ENCODE results near the gene PRKCH. TPM values are rescaled to one million over a fixed set of nuclear protein-coding genes. Genes with fewer than 3 reads are reported as not detected.
A peak's percentile ranks its signal among the peaks of the same experiment; 100 is the strongest.

Gene PRKCH
- total and polyA plus RNA-seq, 4 donors: 1.8 to 77.2 (median 33.6) TPM

DNA sequence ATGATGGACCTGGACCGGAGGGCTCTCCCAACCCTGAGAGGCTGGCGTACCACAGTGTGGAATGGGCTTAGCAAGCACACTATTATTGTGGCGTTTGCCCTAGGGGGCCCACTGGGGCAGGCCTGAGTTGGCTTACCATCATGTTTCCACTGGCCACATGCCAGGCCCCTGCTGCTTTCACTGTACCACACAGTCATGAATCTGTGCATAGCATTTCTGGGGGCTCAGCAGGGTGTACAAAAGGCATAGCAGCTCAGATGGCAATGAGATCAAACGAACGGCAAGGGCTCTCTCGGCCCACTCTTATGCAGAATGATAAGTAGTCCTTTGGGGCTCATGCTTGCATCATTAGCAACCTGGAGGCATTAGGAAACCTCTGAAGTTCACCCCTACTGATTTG lies 236.9 kb downstream of the PRKCH start:
- H3K4me3 ChIP-seq (ENCODE audit: low read length in 2 of 2): no peak overlapping the region
- H3K36me3 ChIP-seq (ENCODE audit: control insufficient read depth in 1 of 2, insufficient read depth in 2 of 2, low read length in 1 of 2): no peaks in the 10 kb centered on the region
- no peak overlapping the region for H3K27ac ChIP-seq (ENCODE audit: low read depth in 1 of 2, low read length in 2 of 2)
- no peak for ATAC-seq (ENCODE audit: low FRiP score)
- 71 to 72% methylated on average over 6 of the region's 6 CpGs for WGBS, 2 donors
- no peak for DNase-seq
- intact Hi-C loops (cut with DNase I): no loop called here
- H3K27me3 ChIP-seq (ENCODE audit: control insufficient read depth in 1 of 2, insufficient read depth in 2 of 2, low read length in 1 of 2): no peaks in the 10 kb centered on the region
- peaks cover 0 to 2% of the 10 kb centered on the region in 2 donors for H3K4me1 ChIP-seq (ENCODE audit: control insufficient read depth in 1 of 2, insufficient read depth in 2 of 2, low read length in 2 of 2)
- no peaks in the 10 kb centered on the region for H3K9me3 ChIP-seq (ENCODE audit: control insufficient read depth, low read length)

- WGBS, 2 donors: 92 to 94% methylated on average over 14 of the region's 14 CpGs
- no peak overlapping the region for H3K27ac ChIP-seq (ENCODE audit: low read depth in 1 of 2, low read length in 2 of 2)
- ATAC-seq (ENCODE audit: low FRiP score) (no peak), DNase-seq (no peak)
- intact Hi-C loops (cut with DNase I): loop anchor here (5.0 to 10.0 kb wide), 2 partner anchors 82 to 135 kb away; partner anchors contain the start of gene HIF1A (in 1 of the 2)
- no peak overlapping the region for H3K4me3 ChIP-seq (ENCODE audit: low read length in 2 of 2)
- H3K4me1 ChIP-seq (ENCODE audit: control insufficient read depth in 1 of 2, insufficient read depth in 2 of 2, low read length in 2 of 2): peaks cover 0 to 2% of the 10 kb centered on the region in 2 donors
- no peaks in the 10 kb centered on the region for H3K9me3 ChIP-seq (ENCODE audit: control insufficient read depth, low read length)
- no peaks in the 10 kb centered on the region for H3K36me3 ChIP-seq (ENCODE audit: control insufficient read depth in 1 of 2, insufficient read depth in 2 of 2, low read length in 1 of 2)
- H3K27me3 ChIP-seq (ENCODE audit: control insufficient read depth in 1 of 2, insufficient read depth in 2 of 2, low read length in 1 of 2): no peaks in the 10 kb centered on the region
These were observed 238.3 kb downstream of the PRKCH start for GRCh38 chr14:61559641-61560201.

DNA sequence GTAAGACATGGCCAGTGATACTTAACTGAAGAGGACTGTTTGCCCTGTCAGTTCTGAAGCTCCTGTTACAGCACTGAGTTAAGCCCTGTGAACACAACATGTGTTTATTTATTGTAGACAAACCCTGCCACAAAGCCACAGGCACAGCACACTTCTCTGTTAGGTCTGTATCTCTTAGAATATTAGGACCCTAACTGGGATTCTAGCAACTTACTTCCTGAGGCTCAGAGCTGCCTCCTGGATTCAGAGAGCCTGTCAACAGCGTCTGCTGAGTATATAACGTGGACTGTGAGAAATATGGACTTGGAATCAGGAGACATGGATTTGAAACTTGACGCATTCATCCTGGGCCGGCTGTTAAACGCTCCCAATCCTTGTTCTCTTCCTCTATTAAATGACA lies 238.9 kb downstream of the PRKCH start:
- Histone ChIP-seq H3K36me3 (ENCODE audit: control insufficient read depth in 1 of 2, insufficient read depth in 2 of 2, low read length in 1 of 2) (no peaks in the 10 kb centered on the region), H3K9me3 (ENCODE audit: control insufficient read depth, low read length) (no peaks in the 10 kb centered on the region), H3K4me3 (ENCODE audit: low read length in 2 of 2) (no peak overlapping the region), H3K27me3 (ENCODE audit: control insufficient read depth in 1 of 2, insufficient read depth in 2 of 2, low read length in 1 of 2) (no peaks in the 10 kb centered on the region), H3K27ac (ENCODE audit: low read depth in 1 of 2, low read length in 2 of 2) (no peak overlapping the region), H3K4me1 (ENCODE audit: control insufficient read depth in 1 of 2, insufficient read depth in 2 of 2, low read length in 2 of 2) (peaks cover 0 to 2% of the 10 kb centered on the region in 2 donors)
- WGBS, 2 donors: 63 to 64% methylated on average over 5 of the region's 5 CpGs
- DNase-seq (no peak), ATAC-seq (ENCODE audit: low FRiP score) (no peak)
- intact Hi-C loops (cut with DNase I): loop anchor here (5.0 to 10.0 kb wide), 2 partner anchors 83 to 134 kb away; partner anchors contain the start of gene HIF1A (in 1 of the 2)

- Histone ChIP-seq H3K4me1 (ENCODE audit: control insufficient read depth in 1 of 2, insufficient read depth in 2 of 2, low read length in 2 of 2) (peaks cover 0 to 2% of the 10 kb centered on the region in 2 donors), H3K36me3 (ENCODE audit: control insufficient read depth in 1 of 2, insufficient read depth in 2 of 2, low read length in 1 of 2) (no peaks in the 10 kb centered on the region), H3K27me3 (ENCODE audit: control insufficient read depth in 1 of 2, insufficient read depth in 2 of 2, low read length in 1 of 2) (no peaks in the 10 kb centered on the region), H3K4me3 (ENCODE audit: low read length in 2 of 2) (no peak overlapping the region), H3K27ac (ENCODE audit: low read depth in 1 of 2, low read length in 2 of 2) (peak overlapping the region in 1 of 2 donors; percentile 61), H3K9me3 (ENCODE audit: control insufficient read depth, low read length) (no peaks in the 10 kb centered on the region)
- intact Hi-C loops (cut with DNase I): loop anchor here (5.0 to 10.0 kb wide), 2 partner anchors 84 to 134 kb away; partner anchors contain the start of gene HIF1A (in 1 of the 2)
- no peak for ATAC-seq (ENCODE audit: low FRiP score)
- WGBS, 2 donors: 89% methylated on average over 3 of the region's 3 CpGs
- no peak for DNase-seq
These were observed 239.7 kb downstream of the PRKCH start for GRCh38 chr14:61561104-61561503.

DNA sequence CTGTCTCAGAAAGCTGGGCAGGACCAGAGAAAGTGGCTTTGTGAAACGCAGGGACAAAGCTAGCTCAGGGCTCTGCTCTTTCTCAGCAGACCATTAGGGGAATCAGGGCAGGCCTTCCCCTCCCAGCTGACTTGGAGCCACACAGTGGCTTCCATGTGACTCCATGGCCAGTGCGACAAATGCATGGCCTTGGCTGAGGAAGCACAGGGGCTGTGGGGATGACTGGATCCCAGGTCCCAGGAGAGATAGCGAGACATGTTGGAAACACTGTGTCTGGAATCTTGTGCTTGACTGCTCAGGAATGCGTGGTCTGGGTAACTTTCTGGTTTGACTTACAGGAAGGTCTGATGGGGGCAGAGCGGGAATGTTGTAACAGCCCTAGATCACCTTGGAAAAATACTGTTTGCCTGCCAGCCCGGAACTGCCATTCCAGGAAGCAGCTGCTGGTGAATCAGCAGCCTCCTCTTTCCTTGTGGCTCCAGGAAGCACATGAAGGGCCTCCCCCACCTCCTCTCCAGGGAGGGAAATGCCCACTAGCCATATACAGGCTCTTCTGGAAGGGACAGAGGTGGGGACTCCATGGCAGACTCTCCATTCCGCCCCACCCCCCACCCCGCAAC lies 240.4 kb downstream of the PRKCH start:
- ATAC-seq (ENCODE audit: low FRiP score) (peak; percentile 77), DNase-seq (peak; percentile 89 to 91)
- Histone ChIP-seq H3K36me3 (ENCODE audit: control insufficient read depth in 1 of 2, insufficient read depth in 2 of 2, low read length in 1 of 2) (no peaks in the 10 kb centered on the region), H3K27me3 (ENCODE audit: control insufficient read depth in 1 of 2, insufficient read depth in 2 of 2, low read length in 1 of 2) (no peaks in the 10 kb centered on the region), H3K9me3 (ENCODE audit: control insufficient read depth, low read length) (no peaks in the 10 kb centered on the region), H3K4me1 (ENCODE audit: control insufficient read depth in 1 of 2, insufficient read depth in 2 of 2, low read length in 2 of 2) (peaks cover 0 to 2% of the 10 kb centered on the region in 2 donors), H3K27ac (ENCODE audit: low read depth in 1 of 2, low read length in 2 of 2) (peak overlapping the region in 1 of 2 donors; percentile 61), H3K4me3 (ENCODE audit: low read length in 2 of 2) (no peak overlapping the region)
- WGBS, 2 donors: 46 to 48% methylated on average over 8 of the region's 8 CpGs
- intact Hi-C loops (cut with DNase I): loop anchor here (2.0 to 10.0 kb wide), 3 partner anchors 25 to 133 kb away; partner anchors contain the start of gene HIF1A (in 1 of the 2)

GRCh38 chr14:61562321-61563161 lies 241.2 kb downstream of the PRKCH start:
- H3K4me3 ChIP-seq (ENCODE audit: low read length in 2 of 2): no peak overlapping the region
- ATAC-seq (ENCODE audit: low FRiP score) (no peak), DNase-seq (no peak)
- H3K27me3 ChIP-seq (ENCODE audit: control insufficient read depth in 1 of 2, insufficient read depth in 2 of 2, low read length in 1 of 2): no peaks in the 10 kb centered on the region
- H3K9me3 ChIP-seq (ENCODE audit: control insufficient read depth, low read length): no peaks in the 10 kb centered on the region
- H3K36me3 ChIP-seq (ENCODE audit: control insufficient read depth in 1 of 2, insufficient read depth in 2 of 2, low read length in 1 of 2): no peaks in the 10 kb centered on the region
- 92 to 97% methylated on average over 7 of the region's 7 CpGs for WGBS, 2 donors
- intact Hi-C loops (cut with DNase I): loop anchor here (2.0 to 10.0 kb wide), 3 partner anchors 24 to 132 kb away; partner anchors contain the start of gene HIF1A (in 1 of the 2)
- peak overlapping the region in 1 of 2 donors; percentile 61 for H3K27ac ChIP-seq (ENCODE audit: low read depth in 1 of 2, low read length in 2 of 2)
- H3K4me1 ChIP-seq (ENCODE audit: control insufficient read depth in 1 of 2, insufficient read depth in 2 of 2, low read length in 2 of 2): peaks cover 0 to 2% of the 10 kb centered on the region in 2 donors

DNA sequence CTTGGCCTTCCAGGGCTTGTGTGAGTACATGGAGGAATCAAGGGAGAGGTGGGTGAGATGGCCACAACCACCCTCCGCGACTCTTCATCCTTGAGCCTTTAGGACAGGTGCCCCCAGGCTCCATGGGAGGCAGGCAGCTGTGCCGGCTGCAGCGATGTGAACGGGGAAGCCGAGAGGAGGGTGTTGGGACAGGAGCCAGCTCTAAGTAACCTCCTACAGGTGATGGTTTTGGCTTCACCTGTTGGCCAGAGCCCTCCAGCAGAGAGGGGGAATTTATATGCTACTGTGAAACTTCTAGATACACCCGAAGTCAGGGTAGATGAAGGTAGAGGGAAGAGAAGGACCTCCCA lies 241.8 kb downstream of the PRKCH start:
- H3K27me3 ChIP-seq (ENCODE audit: control insufficient read depth in 1 of 2, insufficient read depth in 2 of 2, low read length in 1 of 2): no peaks in the 10 kb centered on the region
- H3K9me3 ChIP-seq (ENCODE audit: control insufficient read depth, low read length): no peaks in the 10 kb centered on the region
- ATAC-seq (ENCODE audit: low FRiP score) (no peak), DNase-seq (no peak)
- intact Hi-C loops (cut with DNase I): loop anchor here (2.0 to 10.0 kb wide), 3 partner anchors 24 to 132 kb away; partner anchors contain the start of gene HIF1A (in 1 of the 2)
- 96 to 98% methylated on average over 7 of the region's 7 CpGs for WGBS, 2 donors
- H3K36me3 ChIP-seq (ENCODE audit: control insufficient read depth in 1 of 2, insufficient read depth in 2 of 2, low read length in 1 of 2): no peaks in the 10 kb centered on the region
- H3K4me3 ChIP-seq (ENCODE audit: low read length in 2 of 2): no peak overlapping the region
- H3K4me1 ChIP-seq (ENCODE audit: control insufficient read depth in 1 of 2, insufficient read depth in 2 of 2, low read length in 2 of 2): peaks cover 0 to 2% of the 10 kb centered on the region in 2 donors
- H3K27ac ChIP-seq (ENCODE audit: low read depth in 1 of 2, low read length in 2 of 2): no peak overlapping the region

- no peak overlapping the region for H3K4me3 ChIP-seq (ENCODE audit: low read length in 2 of 2)
- no peaks in the 10 kb centered on the region for H3K36me3 ChIP-seq (ENCODE audit: control insufficient read depth in 1 of 2, insufficient read depth in 2 of 2, low read length in 1 of 2)
- H3K27me3 ChIP-seq (ENCODE audit: control insufficient read depth in 1 of 2, insufficient read depth in 2 of 2, low read length in 1 of 2): no peaks in the 10 kb centered on the region
- H3K4me1 ChIP-seq (ENCODE audit: control insufficient read depth in 1 of 2, insufficient read depth in 2 of 2, low read length in 2 of 2): peaks cover 0 to 2% of the 10 kb centered on the region in 2 donors
- no peak overlapping the region for H3K27ac ChIP-seq (ENCODE audit: low read depth in 1 of 2, low read length in 2 of 2)
- intact Hi-C loops (cut with DNase I): loop anchor here (2.0 to 10.0 kb wide), 3 partner anchors 23 to 131 kb away; partner anchors contain the start of gene HIF1A (in 1 of the 2)
- no peaks in the 10 kb centered on the region for H3K9me3 ChIP-seq (ENCODE audit: control insufficient read depth, low read length)
- no peak for ATAC-seq (ENCODE audit: low FRiP score)
- 90 to 96% methylated on average over 6 of the region's 6 CpGs for WGBS, 2 donors
- no peak for DNase-seq
These were observed 242.7 kb downstream of the PRKCH start for GRCh38 chr14:61563880-61564617.
